C4-2B (cell line): Measurements from ENCODE around the gene STX18.

ENCODE experiments used
- ZFX ChIP-seq: fragments of 450-650 bp; IDR thresholded peaks from 2 replicates; pipeline ENCODE4 v1.6.1; 2017
- TF ChIP-seq, protein P1 (sequence below): fragments of 450-650 bp; conservative IDR thresholded peaks from 2 replicates; pipeline ENCODE4 v1.5.1; 2017; ENCODE audit warnings: mild to moderate bottlenecking

- TF ChIP-seq, protein P1, sequence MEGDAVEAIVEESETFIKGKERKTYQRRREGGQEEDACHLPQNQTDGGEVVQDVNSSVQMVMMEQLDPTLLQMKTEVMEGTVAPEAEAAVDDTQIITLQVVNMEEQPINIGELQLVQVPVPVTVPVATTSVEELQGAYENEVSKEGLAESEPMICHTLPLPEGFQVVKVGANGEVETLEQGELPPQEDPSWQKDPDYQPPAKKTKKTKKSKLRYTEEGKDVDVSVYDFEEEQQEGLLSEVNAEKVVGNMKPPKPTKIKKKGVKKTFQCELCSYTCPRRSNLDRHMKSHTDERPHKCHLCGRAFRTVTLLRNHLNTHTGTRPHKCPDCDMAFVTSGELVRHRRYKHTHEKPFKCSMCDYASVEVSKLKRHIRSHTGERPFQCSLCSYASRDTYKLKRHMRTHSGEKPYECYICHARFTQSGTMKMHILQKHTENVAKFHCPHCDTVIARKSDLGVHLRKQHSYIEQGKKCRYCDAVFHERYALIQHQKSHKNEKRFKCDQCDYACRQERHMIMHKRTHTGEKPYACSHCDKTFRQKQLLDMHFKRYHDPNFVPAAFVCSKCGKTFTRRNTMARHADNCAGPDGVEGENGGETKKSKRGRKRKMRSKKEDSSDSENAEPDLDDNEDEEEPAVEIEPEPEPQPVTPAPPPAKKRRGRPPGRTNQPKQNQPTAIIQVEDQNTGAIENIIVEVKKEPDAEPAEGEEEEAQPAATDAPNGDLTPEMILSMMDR: no peak
- no peak for TF ChIP-seq ZFX
Measured at GRCh38 chr4:4388311-4388790, 153.5 kb downstream of the STX18 start.
